GM10248 (cell line): ENCODE data around the gene KAT6B.

Source experiments
- CTCF ChIA-PET: fragments of 300-600 bp; sonication (Branson Sonifier 250); formaldehyde crosslinking; extraction: SDS; loops from one replicate; lab custom pipeline; 2021; ENCODE audit warnings: antibody characterized with exemption; lab: Yijun Ruan, JAX
- POLR2A ChIA-PET: fragments of 350-650 bp; sonication (Branson Sonifier 250); formaldehyde crosslinking; extraction: SDS; loops from one replicate; lab custom pipeline; 2020; ENCODE audit warnings: antibody characterized with exemption; lab: Yijun Ruan, JAX
- DNase-seq: peaks from one replicate; pipeline ENCODE4 v3.0.0; 2012; ENCODE audit errors: extremely low spot score
- TF ChIP-seq, protein P1 (sequence below): IDR thresholded peaks from 2 replicates; pipeline ENCODE4 v1.5.1; 2012; ENCODE audit warnings: mild to moderate bottlenecking, low read depth; ENCODE audit errors: extremely low read depth, missing control alignments, control extremely low read depth

The KAT6B gene

DNA sequence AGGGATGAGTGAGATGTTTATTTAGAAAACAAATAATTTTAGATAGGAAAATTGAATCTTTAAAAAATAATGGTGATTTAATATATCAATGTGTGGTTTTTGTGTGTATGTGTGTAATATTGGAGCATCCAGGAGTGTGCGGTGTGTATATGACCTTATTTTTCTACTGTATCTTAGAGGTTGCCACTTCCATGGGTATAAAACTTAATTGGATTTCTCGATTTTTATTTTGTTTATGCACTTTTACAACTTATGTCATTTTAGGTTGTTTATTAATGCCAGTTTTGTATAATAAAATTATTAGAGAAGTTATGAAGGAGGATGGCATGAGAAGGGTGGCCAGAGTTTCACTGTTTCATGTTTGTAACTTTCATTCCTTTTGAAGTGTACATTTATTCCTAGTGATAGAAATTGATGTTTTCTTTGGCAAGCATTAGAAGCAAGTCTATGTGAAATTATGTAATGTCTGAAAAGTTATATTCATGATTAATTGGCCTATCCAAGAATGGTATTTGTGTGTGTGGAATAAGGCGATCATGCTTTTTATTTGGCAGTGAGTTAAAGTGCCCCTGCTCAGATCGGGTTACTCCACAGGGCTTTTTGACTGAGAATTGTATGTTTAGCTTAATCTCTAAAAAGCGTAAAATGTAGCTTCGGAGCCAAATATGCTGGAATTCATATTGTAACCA, 110.3 kb downstream of the KAT6B start:
- TF ChIP-seq, protein P1, sequence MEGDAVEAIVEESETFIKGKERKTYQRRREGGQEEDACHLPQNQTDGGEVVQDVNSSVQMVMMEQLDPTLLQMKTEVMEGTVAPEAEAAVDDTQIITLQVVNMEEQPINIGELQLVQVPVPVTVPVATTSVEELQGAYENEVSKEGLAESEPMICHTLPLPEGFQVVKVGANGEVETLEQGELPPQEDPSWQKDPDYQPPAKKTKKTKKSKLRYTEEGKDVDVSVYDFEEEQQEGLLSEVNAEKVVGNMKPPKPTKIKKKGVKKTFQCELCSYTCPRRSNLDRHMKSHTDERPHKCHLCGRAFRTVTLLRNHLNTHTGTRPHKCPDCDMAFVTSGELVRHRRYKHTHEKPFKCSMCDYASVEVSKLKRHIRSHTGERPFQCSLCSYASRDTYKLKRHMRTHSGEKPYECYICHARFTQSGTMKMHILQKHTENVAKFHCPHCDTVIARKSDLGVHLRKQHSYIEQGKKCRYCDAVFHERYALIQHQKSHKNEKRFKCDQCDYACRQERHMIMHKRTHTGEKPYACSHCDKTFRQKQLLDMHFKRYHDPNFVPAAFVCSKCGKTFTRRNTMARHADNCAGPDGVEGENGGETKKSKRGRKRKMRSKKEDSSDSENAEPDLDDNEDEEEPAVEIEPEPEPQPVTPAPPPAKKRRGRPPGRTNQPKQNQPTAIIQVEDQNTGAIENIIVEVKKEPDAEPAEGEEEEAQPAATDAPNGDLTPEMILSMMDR, result no peak
- no peak for DNase-seq
- ChIA-PET CTCF (interaction anchor here (1.1 to 1.2 kb wide), 2 partner anchors 18 to 21 kb away, joined by 3 read pairs; no protein-coding TSS in a partner anchor), POLR2A (interaction anchor here (0.6 kb wide), 1 partner anchor 111 kb away, joined by 7 read pairs; no protein-coding TSS in a partner anchor)

DNA sequence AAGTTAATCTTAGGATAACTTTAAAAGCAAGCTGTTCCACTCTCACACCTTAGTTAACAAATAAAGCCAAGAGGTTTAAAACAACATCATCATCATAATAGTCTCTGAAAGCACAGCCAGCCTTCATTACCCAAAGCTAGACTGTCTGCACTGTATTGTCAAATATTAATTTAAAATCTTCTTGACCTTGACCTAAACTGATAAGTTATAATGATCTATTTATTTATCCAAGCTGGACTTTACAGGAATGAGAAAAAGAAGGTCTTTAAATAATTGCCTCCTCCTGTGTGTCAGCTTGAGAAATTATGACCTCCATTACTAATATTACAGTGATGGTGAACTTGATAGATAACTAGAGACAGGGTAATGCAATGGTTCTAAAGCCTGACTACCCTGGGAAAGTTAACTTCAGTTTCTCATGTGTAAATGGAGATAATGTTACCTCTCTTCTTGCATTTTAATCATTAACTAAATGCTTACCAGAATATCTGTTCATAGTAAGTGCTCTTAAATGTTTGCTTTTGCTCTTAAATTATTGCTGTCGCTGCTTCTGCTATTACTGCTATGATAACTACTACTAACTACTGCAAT, 111.0 kb downstream of the KAT6B start:
- TF ChIP-seq, protein P1, result no peak
- CTCF ChIA-PET, result interaction anchor here (1.1 to 1.2 kb wide), 3 partner anchors 9 to 20 kb away, joined by 3 to 5 read pairs (median 3); no protein-coding TSS in a partner anchor
- DNase-seq, result no peak
- POLR2A ChIA-PET, result interaction anchor here (0.6 to 0.7 kb wide), 2 partner anchors 111 to 112 kb away, joined by 4 to 7 read pairs; no protein-coding TSS in a partner anchor

GRCh38 chr10:74944205-74944604, 117.8 kb downstream of the KAT6B start:
- POLR2A ChIA-PET, result no interaction called here
- no peak for DNase-seq
- CTCF ChIA-PET, result interaction anchor here (1.0 to 2.6 kb wide), 2 partner anchors 13 to 77 kb away, joined by 3 to 8 read pairs; no protein-coding TSS in a partner anchor
- TF ChIP-seq, protein P1, result no peak

GRCh38 chr10:74947781-74948401, 121.5 kb downstream of the KAT6B start:
- TF ChIP-seq, protein P1, result no peak
- DNase-seq, result no peak
- ChIA-PET CTCF (interaction anchor here (0.8 to 1.5 kb wide), 5 partner anchors 13 to 35 kb away, joined by 3 to 5 read pairs (median 3); no protein-coding TSS in a partner anchor), POLR2A (no interaction called here)

DNA sequence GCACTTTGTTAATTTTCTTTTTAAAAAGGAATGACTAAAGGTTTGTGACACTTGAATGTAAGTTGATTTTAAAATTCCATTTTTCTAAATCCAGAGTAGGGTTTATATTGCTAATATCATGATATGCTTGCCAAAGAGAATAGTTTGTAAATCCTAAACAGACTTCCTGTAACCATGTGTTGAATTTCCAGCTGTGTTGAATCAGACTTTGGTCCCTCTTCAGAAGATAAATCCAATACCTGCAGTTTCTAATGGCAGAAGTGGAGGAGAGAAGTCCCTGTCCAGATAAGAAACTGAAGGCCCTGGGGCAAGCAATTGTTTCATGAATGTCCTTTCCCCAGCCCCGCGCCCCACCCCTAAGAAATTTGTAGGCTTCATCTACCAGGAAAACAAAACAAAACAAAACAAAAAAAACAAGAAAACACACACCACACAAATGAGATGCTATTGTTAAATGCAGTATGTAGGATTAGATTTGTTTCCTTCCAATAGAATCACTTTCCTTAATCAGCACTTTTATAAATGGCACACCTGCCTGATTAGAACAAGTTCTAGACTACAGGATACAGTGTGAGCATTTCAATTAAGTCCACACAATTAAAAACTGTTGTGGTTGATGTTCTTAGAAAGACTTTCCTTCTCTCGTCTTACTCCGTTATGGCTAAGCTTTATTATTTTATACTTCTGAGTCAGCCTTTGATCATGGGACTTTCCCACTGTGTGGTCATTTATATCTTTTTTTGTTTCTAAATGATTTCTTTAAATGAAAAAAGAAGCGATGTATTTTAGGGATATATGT, 122.8 kb downstream of the KAT6B start:
- CTCF ChIA-PET, result no interaction called here
- no peak for DNase-seq
- POLR2A ChIA-PET, result no interaction called here
- TF ChIP-seq, protein P1, result no peak
